ENCODE results near the gene AOC2. TPM values are rescaled to one million over a fixed set of nuclear protein-coding genes. Genes with fewer than 3 reads are reported as not detected.

The AOC2 gene
- total RNA-seq, 1 experiment from 2014 or later, result 11.0 TPM

DNA sequence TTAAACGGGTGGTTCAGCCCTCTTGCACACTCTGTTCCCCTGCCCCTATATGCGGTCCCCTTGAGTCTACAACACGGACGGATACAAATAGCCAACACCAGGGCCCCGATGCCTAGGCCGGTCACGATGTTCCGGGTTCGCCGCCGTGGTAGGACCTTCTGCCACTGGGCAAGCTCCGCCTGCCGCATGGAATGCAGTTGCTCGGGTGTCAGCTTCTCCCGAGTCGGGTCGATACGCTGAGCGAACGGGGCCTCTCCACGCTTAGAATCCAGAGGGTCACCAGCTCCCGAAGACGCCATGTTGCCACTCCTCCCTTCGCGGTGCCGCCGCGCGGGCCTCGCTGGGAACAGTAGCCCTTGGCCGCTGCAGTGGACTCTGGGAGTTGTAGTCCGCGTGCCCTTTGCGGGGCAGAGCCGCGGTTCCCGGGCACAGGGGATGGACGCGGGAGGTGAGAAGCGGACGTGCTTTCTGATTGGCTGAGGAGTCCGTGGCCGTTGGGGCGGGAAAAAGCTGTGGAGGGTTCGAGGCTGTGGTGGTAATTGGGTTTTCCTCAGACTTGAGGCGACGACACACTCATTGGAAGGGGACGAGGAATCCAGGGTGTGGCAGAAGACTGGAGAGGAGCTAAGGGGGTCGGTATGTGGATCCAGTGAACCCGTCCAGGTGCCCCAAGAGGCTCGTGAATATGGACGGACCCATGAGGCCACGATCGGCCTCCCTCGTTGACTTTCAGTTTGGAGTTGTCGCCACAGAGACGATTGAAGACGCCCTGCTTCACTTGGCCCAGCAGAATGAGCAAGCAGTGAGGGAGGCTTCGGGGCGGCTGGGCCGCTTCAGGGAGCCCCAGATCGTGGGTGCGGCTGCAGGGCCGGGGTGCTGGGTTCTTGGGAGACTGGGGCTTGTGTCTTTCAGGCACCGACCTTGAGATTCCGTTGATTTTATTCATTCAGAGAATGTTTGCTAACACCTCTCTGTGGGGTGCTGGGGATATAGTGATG lies 45.7 kb upstream of the AOC2 start, which contains the start of the genes CNTD1 and COA3 (continued):
- TF ChIP-seq, protein P1, sequence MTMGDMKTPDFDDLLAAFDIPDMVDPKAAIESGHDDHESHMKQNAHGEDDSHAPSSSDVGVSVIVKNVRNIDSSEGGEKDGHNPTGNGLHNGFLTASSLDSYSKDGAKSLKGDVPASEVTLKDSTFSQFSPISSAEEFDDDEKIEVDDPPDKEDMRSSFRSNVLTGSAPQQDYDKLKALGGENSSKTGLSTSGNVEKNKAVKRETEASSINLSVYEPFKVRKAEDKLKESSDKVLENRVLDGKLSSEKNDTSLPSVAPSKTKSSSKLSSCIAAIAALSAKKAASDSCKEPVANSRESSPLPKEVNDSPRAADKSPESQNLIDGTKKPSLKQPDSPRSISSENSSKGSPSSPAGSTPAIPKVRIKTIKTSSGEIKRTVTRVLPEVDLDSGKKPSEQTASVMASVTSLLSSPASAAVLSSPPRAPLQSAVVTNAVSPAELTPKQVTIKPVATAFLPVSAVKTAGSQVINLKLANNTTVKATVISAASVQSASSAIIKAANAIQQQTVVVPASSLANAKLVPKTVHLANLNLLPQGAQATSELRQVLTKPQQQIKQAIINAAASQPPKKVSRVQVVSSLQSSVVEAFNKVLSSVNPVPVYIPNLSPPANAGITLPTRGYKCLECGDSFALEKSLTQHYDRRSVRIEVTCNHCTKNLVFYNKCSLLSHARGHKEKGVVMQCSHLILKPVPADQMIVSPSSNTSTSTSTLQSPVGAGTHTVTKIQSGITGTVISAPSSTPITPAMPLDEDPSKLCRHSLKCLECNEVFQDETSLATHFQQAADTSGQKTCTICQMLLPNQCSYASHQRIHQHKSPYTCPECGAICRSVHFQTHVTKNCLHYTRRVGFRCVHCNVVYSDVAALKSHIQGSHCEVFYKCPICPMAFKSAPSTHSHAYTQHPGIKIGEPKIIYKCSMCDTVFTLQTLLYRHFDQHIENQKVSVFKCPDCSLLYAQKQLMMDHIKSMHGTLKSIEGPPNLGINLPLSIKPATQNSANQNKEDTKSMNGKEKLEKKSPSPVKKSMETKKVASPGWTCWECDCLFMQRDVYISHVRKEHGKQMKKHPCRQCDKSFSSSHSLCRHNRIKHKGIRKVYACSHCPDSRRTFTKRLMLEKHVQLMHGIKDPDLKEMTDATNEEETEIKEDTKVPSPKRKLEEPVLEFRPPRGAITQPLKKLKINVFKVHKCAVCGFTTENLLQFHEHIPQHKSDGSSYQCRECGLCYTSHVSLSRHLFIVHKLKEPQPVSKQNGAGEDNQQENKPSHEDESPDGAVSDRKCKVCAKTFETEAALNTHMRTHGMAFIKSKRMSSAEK (CRISPR knock-in tag; IDR thresholded peaks at IDR 0.05; ENCODE audit: borderline replicate concordance), result no peak
- TF ChIP-seq, protein P2, sequence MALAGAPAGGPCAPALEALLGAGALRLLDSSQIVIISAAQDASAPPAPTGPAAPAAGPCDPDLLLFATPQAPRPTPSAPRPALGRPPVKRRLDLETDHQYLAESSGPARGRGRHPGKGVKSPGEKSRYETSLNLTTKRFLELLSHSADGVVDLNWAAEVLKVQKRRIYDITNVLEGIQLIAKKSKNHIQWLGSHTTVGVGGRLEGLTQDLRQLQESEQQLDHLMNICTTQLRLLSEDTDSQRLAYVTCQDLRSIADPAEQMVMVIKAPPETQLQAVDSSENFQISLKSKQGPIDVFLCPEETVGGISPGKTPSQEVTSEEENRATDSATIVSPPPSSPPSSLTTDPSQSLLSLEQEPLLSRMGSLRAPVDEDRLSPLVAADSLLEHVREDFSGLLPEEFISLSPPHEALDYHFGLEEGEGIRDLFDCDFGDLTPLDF (CRISPR knock-in tag; IDR thresholded peaks at IDR 0.05), result peak; percentile 94; the same call in 1 of the 2 replicates
- TF ChIP-seq IRF2 (CRISPR knock-in tag; IDR thresholded peaks at IDR 0.05; ENCODE audit: borderline replicate concordance, low read depth), result no peak
- no peak; the same call in 1 of the 2 replicates for TF ChIP-seq SMAD3 (CRISPR knock-in tag; IDR thresholded peaks at IDR 0.05; ENCODE audit: borderline replicate concordance)
- TF ChIP-seq JAZF1 (CRISPR knock-in tag; IDR thresholded peaks at IDR 0.05), result no peak
- TF ChIP-seq RORB (CRISPR knock-in tag; IDR thresholded peaks at IDR 0.05), result no peak
- TF ChIP-seq FOXK1 (CRISPR knock-in tag; IDR thresholded peaks at IDR 0.05), result peak; percentile 93
- TF ChIP-seq, protein P3, sequence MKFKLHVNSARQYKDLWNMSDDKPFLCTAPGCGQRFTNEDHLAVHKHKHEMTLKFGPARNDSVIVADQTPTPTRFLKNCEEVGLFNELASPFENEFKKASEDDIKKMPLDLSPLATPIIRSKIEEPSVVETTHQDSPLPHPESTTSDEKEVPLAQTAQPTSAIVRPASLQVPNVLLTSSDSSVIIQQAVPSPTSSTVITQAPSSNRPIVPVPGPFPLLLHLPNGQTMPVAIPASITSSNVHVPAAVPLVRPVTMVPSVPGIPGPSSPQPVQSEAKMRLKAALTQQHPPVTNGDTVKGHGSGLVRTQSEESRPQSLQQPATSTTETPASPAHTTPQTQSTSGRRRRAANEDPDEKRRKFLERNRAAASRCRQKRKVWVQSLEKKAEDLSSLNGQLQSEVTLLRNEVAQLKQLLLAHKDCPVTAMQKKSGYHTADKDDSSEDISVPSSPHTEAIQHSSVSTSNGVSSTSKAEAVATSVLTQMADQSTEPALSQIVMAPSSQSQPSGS (CRISPR knock-in tag; IDR thresholded peaks at IDR 0.05; ENCODE audit: borderline replicate concordance, low read depth), result no peak
- TF ChIP-seq HMGA2 (CRISPR knock-in tag; IDR thresholded peaks at IDR 0.05), result no peak
- peak; percentile 94 for TF ChIP-seq CREB1 (CRISPR knock-in tag; IDR thresholded peaks at IDR 0.05)
- peak; percentile 91; the same call in 1 of the 2 replicates for TF ChIP-seq ETV6 (CRISPR knock-in tag; IDR thresholded peaks at IDR 0.05)
- TF ChIP-seq, protein P4, sequence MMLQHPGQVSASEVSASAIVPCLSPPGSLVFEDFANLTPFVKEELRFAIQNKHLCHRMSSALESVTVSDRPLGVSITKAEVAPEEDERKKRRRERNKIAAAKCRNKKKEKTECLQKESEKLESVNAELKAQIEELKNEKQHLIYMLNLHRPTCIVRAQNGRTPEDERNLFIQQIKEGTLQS (CRISPR knock-in tag; conservative IDR thresholded peaks at IDR 0.05), result no peak
- TF ChIP-seq, protein P5, sequence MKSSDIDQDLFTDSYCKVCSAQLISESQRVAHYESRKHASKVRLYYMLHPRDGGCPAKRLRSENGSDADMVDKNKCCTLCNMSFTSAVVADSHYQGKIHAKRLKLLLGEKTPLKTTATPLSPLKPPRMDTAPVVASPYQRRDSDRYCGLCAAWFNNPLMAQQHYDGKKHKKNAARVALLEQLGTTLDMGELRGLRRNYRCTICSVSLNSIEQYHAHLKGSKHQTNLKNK (CRISPR knock-in tag; IDR thresholded peaks at IDR 0.05), result no peak
- TF ChIP-seq, protein P6, sequence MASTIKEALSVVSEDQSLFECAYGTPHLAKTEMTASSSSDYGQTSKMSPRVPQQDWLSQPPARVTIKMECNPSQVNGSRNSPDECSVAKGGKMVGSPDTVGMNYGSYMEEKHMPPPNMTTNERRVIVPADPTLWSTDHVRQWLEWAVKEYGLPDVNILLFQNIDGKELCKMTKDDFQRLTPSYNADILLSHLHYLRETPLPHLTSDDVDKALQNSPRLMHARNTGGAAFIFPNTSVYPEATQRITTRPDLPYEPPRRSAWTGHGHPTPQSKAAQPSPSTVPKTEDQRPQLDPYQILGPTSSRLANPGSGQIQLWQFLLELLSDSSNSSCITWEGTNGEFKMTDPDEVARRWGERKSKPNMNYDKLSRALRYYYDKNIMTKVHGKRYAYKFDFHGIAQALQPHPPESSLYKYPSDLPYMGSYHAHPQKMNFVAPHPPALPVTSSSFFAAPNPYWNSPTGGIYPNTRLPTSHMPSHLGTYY (CRISPR knock-in tag; IDR thresholded peaks at IDR 0.05), result no peak
- TF ChIP-seq ZNF416 (CRISPR knock-in tag; IDR thresholded peaks at IDR 0.05), result no peak
- no peak for TF ChIP-seq NR1H2 (CRISPR knock-in tag; IDR thresholded peaks at IDR 0.05)
- TF ChIP-seq, protein P7, sequence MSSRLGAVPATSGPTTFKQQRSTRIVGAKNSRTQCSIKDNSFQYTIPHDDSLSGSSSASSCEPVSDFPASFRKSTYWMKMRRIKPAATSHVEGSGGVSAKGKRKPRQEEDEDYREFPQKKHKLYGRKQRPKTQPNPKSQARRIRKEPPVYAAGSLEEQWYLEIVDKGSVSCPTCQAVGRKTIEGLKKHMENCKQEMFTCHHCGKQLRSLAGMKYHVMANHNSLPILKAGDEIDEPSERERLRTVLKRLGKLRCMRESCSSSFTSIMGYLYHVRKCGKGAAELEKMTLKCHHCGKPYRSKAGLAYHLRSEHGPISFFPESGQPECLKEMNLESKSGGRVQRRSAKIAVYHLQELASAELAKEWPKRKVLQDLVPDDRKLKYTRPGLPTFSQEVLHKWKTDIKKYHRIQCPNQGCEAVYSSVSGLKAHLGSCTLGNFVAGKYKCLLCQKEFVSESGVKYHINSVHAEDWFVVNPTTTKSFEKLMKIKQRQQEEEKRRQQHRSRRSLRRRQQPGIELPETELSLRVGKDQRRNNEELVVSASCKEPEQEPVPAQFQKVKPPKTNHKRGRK (CRISPR knock-in tag; IDR thresholded peaks at IDR 0.05; ENCODE audit: borderline replicate concordance), result no peak
- TF ChIP-seq, protein P8, sequence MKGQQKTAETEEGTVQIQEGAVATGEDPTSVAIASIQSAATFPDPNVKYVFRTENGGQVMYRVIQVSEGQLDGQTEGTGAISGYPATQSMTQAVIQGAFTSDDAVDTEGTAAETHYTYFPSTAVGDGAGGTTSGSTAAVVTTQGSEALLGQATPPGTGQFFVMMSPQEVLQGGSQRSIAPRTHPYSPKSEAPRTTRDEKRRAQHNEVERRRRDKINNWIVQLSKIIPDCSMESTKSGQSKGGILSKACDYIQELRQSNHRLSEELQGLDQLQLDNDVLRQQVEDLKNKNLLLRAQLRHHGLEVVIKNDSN (CRISPR knock-in tag; IDR thresholded peaks at IDR 0.05), result peak; percentile 64
- 0 out of 2 replicates have a peak, but pooled peaks have one; percentile 46 for TF ChIP-seq CREM (CRISPR knock-in tag; IDR thresholded peaks at IDR 0.05)
- no peak for TF ChIP-seq ZNF423 (CRISPR knock-in tag; IDR thresholded peaks at IDR 0.05)
- TF ChIP-seq, protein P9, sequence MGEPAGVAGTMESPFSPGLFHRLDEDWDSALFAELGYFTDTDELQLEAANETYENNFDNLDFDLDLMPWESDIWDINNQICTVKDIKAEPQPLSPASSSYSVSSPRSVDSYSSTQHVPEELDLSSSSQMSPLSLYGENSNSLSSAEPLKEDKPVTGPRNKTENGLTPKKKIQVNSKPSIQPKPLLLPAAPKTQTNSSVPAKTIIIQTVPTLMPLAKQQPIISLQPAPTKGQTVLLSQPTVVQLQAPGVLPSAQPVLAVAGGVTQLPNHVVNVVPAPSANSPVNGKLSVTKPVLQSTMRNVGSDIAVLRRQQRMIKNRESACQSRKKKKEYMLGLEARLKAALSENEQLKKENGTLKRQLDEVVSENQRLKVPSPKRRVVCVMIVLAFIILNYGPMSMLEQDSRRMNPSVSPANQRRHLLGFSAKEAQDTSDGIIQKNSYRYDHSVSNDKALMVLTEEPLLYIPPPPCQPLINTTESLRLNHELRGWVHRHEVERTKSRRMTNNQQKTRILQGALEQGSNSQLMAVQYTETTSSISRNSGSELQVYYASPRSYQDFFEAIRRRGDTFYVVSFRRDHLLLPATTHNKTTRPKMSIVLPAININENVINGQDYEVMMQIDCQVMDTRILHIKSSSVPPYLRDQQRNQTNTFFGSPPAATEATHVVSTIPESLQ (CRISPR knock-in tag; IDR thresholded peaks at IDR 0.05), result no peak
- TF ChIP-seq ZNF121 (CRISPR knock-in tag; IDR thresholded peaks at IDR 0.05), result no peak
- TF ChIP-seq ELF4 (CRISPR knock-in tag; IDR thresholded peaks at IDR 0.05; ENCODE audit: low read depth), result no peak
- no peak for TF ChIP-seq NR3C1 (CRISPR knock-in tag; conservative IDR thresholded peaks at IDR 0.05; ENCODE audit: low read depth)
